ENCODE results near the gene STARD13. TPM values are rescaled to one million over a fixed set of nuclear protein-coding genes. Genes with fewer than 3 reads are reported as not detected.

STARD13 gene
- total and polyA plus RNA-seq, 8 donors: 21.9 to 43.6 (median 24.6) TPM

GRCh38 chr13:33174491-33174890 is 111.1 kb downstream of the STARD13 start:
- Histone ChIP-seq H3K27me3 (no peaks in the 10 kb centered on the region), H3K4me3 (no peak overlapping the region), H3K36me3 (no peaks in the 10 kb centered on the region), H3K4me1 (no peaks in the 10 kb centered on the region), H3K27ac (no peak overlapping the region), H3K9me3 (no peaks in the 10 kb centered on the region)
- intact Hi-C loops (cut with DNase I): no loop called here
- TF ChIP-seq CTCF (IDR thresholded peaks at IDR 0.05): no peak
- DNase-seq: no peak
- no peak for ATAC-seq

- no peaks in the 10 kb centered on the region for H3K4me1 ChIP-seq
- TF ChIP-seq CTCF (IDR thresholded peaks at IDR 0.05): no peak
- no peaks in the 10 kb centered on the region for H3K36me3 ChIP-seq
- no peak overlapping the region for H3K4me3 ChIP-seq
- H3K27me3 ChIP-seq: no peaks in the 10 kb centered on the region
- H3K27ac ChIP-seq: no peak overlapping the region
- H3K9me3 ChIP-seq: no peaks in the 10 kb centered on the region
- DNase-seq (no peak), ATAC-seq (no peak)
- intact Hi-C loops (cut with DNase I): no loop called here
Measured at GRCh38 chr13:33172911-33173310, 112.6 kb downstream of the STARD13 start.

- DNase-seq: no peak
- Histone ChIP-seq H3K9me3 (no peaks in the 10 kb centered on the region), H3K27ac (no peak overlapping the region), H3K36me3 (peaks cover 0 to 1% of the 10 kb centered on the region in 2 donors), H3K4me3 (no peak overlapping the region), H3K4me1 (no peaks in the 10 kb centered on the region), H3K27me3 (no peaks in the 10 kb centered on the region)
- no peak for TF ChIP-seq CTCF (IDR thresholded peaks at IDR 0.05)
- intact Hi-C loops (cut with DNase I): no loop called here
- no peak for ATAC-seq
Measured at GRCh38 chr13:33172400-33172799, 113.2 kb downstream of the STARD13 start.

GRCh38 chr13:33169273-33169980 is 116.1 kb downstream of the STARD13 start:
- no peak overlapping the region for H3K4me3 ChIP-seq
- H3K9me3 ChIP-seq: no peaks in the 10 kb centered on the region
- intact Hi-C loops (cut with DNase I): no loop called here
- peaks cover 0 to 15% of the 10 kb centered on the region in 2 donors for H3K36me3 ChIP-seq
- no peak overlapping the region for H3K27ac ChIP-seq
- ATAC-seq (no peak), DNase-seq (no peak)
- no peaks in the 10 kb centered on the region for H3K27me3 ChIP-seq
- no peak for TF ChIP-seq CTCF (IDR thresholded peaks at IDR 0.05)
- H3K4me1 ChIP-seq: no peaks in the 10 kb centered on the region

- H3K36me3 ChIP-seq: peaks cover 0 to 15% of the 10 kb centered on the region in 2 donors
- no peak for TF ChIP-seq CTCF (IDR thresholded peaks at IDR 0.05)
- no peaks in the 10 kb centered on the region for H3K4me1 ChIP-seq
- H3K9me3 ChIP-seq: no peaks in the 10 kb centered on the region
- no peaks in the 10 kb centered on the region for H3K27me3 ChIP-seq
- no peak for ATAC-seq
- intact Hi-C loops (cut with DNase I): no loop called here
- H3K4me3 ChIP-seq: no peak overlapping the region
- no peak for DNase-seq
- H3K27ac ChIP-seq: no peak overlapping the region
Measured at GRCh38 chr13:33168321-33168960, 117.1 kb downstream of the STARD13 start.

Data from left lung (tissue), 10 donors.